ENCODE results near the gene TMCC2. TPM values are rescaled to one million over a fixed set of nuclear protein-coding genes. Genes with fewer than 3 reads are reported as not detected.

The TMCC2 gene
- total and polyA plus RNA-seq, 2 of the 8 experiments (the other 6 are each of a cell fraction or from before 2014, with no cell fraction given) = 6.7 to 6.8 TPM

- Histone ChIP-seq H4K5ac (ENCODE audit: insufficient read length, low read depth, low read length) (peak overlapping the region; percentile 2), H3K56ac (replicated peaks; ENCODE audit: insufficient read length, low read depth, low read length) (no peak overlapping the region), H3K79me1 (ENCODE audit: low read depth, low read length) (peaks cover 5% of the 10 kb centered on the region), H3K23ac (ENCODE audit: insufficient read length) (no peak overlapping the region), H2AK5ac (ENCODE audit: low read depth, low read length) (no peak overlapping the region), H3K4me3 (ENCODE audit: extremely low read depth in 1 of 4, insufficient read depth in 2 of 4, low read depth in 3 of 4, low read length in 4 of 4) (peak overlapping the region in 2 of 4 experiments; percentile 15 to 34; a peak in 3 of 8 replicates), H2AFZ (ENCODE audit: low read length) (no peak overlapping the region), H3K79me2 (ENCODE audit: control insufficient read depth in 1 of 2, insufficient read depth in 2 of 2, low read length in 2 of 2) (peaks cover 0 to 52% of the 10 kb centered on the region in 2 experiments; a peak in 2 of 4 replicates), H3K4me1 (replicated peaks in 1 of 4; ENCODE audit: control insufficient read depth in 3 of 4, insufficient read depth in 4 of 4, low read length in 3 of 4) (peaks cover 5 to 45% (median 30%) of the 10 kb centered on the region in 4 experiments), H3K18ac (ENCODE audit: extremely low read depth, low read length) (no peak overlapping the region; the same call in 1 of the 2 replicates), H3K4ac (replicated peaks; ENCODE audit: insufficient read length, low read depth, low read length) (no peak overlapping the region), H4K8ac (ENCODE audit: extremely low read depth, insufficient read depth, low read length) (no peak overlapping the region), H2BK120ac (replicated peaks; ENCODE audit: low read depth, low read length) (no peak overlapping the region), H3K27me3 (replicated peaks in 1 of 4; ENCODE audit: control insufficient read depth in 3 of 4, extremely low read depth in 1 of 4, insufficient read depth in 3 of 4, low read length in 3 of 4) (no peaks in the 10 kb centered on the region), H3K27ac (ENCODE audit: low read depth, low read length) (no peak overlapping the region), H3K14ac (ENCODE audit: insufficient read length) (no peak overlapping the region), H4K20me1 (replicated peaks in 1 of 2; ENCODE audit: control insufficient read depth in 1 of 2, insufficient read depth in 2 of 2, low read length in 2 of 2) (no peaks in the 10 kb centered on the region), H4K91ac (replicated peaks; ENCODE audit: insufficient read length, low read length) (no peak overlapping the region), H3K4me2 (ENCODE audit: insufficient read depth in 1 of 2, low read depth in 2 of 2, low read length in 2 of 2) (peak overlapping the region; percentile 56 to 59), H3K23me2 (ENCODE audit: low read depth, low read length) (no peaks in the 10 kb centered on the region), H3K36me3 (ENCODE audit: control insufficient read depth in 2 of 4, insufficient read depth in 4 of 4, low read length in 3 of 4) (peaks cover 0 to 3% (median 0%) of the 10 kb centered on the region in 4 experiments; a peak in 1 of 8 replicates), H3K9me3 (ENCODE audit: insufficient read depth in 2 of 2, low read depth in 1 of 2, low read length in 1 of 2) (no peaks in the 10 kb centered on the region), H3K9ac (replicated peaks in 1 of 4; ENCODE audit: extremely low read depth in 1 of 4, low read depth in 3 of 4, low read length in 3 of 4) (no peak overlapping the region), H2BK12ac (ENCODE audit: low read depth, low read length) (no peak overlapping the region; the same call in 1 of the 2 replicates), H2BK5ac (ENCODE audit: low read depth, low read length) (no peak overlapping the region; the same call in 1 of the 2 replicates), H2BK20ac (ENCODE audit: low read length) (0 out of 2 replicates have a peak overlapping the region, but pooled peaks have one; percentile 83), H2BK15ac (ENCODE audit: low read length) (no peak overlapping the region)
- WGBS, 2 experiments (ENCODE audit: extremely low coverage in 1 of 2, insufficient coverage in 1 of 2, insufficient read length in 1 of 2, insufficient replicate concordance in 2 of 2, low coverage in 1 of 2, low lambda C conversion rate in 2 of 2, missing lambda C conversion rate in 1 of 2) = 50% methylated on average over 9 of the region's 9 CpGs; no CpG with 5 or more reads in 1 of the 2 experiments
- POLR2A ChIA-PET (ENCODE audit: partially characterized antibody) = interaction anchor here (0.5 to 3.5 kb wide), 6 partner anchors 13 to 120 kb away, joined by 3 to 18 read pairs (median 4); partner anchors contain the start of gene TMCC2
- CTCF ChIA-PET (ENCODE audit: partially characterized antibody) = interaction anchor here (0.5 to 2.3 kb wide), 7 partner anchors 8 to 72 kb away, joined by 3 to 9 read pairs (median 3); partner anchors contain the start of gene TMCC2
- no peak for FAIRE-seq
- no peak for DNase-seq (ENCODE audit: low read depth in 1 of 2, low spot score in 2 of 2)
- TF ChIP-seq SP1 (IDR thresholded peaks at IDR 0.05; ENCODE audit: low read depth, low read length) (no peak), CBX5 (IDR thresholded peaks at IDR 0.05; ENCODE audit: low read depth, low read length) (no peak), EGR1 (IDR thresholded peaks at IDR 0.05; ENCODE audit: borderline replicate concordance, low read depth, low read length) (no peak), SIN3A (conservative IDR thresholded peaks at IDR 0.05 in 1 of 2, IDR thresholded peaks at IDR 0.05 in 1 of 2; ENCODE audit: low read depth in 1 of 2, low read length in 2 of 2) (no peak), NRF1 (IDR thresholded peaks at IDR 0.05; ENCODE audit: low read depth, low read length) (no peak), HDAC6 (IDR thresholded peaks at IDR 0.05; ENCODE audit: low read depth, low read length) (no peak), SUZ12 (IDR thresholded peaks at IDR 0.05; ENCODE audit: low read length) (no peak), POU5F1 (IDR thresholded peaks at IDR 0.05; ENCODE audit: low read depth, low read length) (no peak), SAP30 (IDR thresholded peaks at IDR 0.05; ENCODE audit: insufficient read depth, insufficient replicate concordance, low read length) (no peak), CHD1 (IDR thresholded peaks at IDR 0.05; ENCODE audit: low read depth, low read length) (no peak), EZH2 (IDR thresholded peaks at IDR 0.05; ENCODE audit: low read depth, low read length, severe bottlenecking) (no peak), CHD2 (IDR thresholded peaks at IDR 0.05; ENCODE audit: low read length) (no peak)
Observed at GRCh38 chr1:205190845-205191577, 36.7 kb upstream of the TMCC2 start.

Measured in H1 (cell line).